ENCODE results near the gene QKI.
A peak's percentile ranks its signal among the peaks of the same experiment; 100 is the strongest.

QKI gene

DNA sequence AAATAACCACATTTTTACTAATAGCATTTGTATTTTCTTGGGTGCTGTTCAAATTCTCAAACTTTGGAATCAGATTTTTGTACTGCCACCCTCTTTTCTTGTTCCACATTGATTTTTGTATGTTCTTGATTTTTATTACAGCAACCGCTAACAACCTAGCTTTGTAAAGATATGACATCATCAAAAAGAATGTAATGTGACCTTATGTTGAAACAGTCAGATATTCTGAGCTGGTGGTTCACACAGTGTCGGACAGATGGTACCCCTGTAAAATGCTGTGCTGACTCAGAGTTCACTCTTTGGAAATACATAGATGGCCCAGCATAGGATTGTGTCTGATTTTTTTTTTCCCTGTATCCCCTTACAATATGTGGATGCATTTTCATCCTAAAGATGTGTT is 118.9 kb downstream of the QKI start:
- DNase-seq (ENCODE audit: low spot score) = peak; percentile 54

DNA sequence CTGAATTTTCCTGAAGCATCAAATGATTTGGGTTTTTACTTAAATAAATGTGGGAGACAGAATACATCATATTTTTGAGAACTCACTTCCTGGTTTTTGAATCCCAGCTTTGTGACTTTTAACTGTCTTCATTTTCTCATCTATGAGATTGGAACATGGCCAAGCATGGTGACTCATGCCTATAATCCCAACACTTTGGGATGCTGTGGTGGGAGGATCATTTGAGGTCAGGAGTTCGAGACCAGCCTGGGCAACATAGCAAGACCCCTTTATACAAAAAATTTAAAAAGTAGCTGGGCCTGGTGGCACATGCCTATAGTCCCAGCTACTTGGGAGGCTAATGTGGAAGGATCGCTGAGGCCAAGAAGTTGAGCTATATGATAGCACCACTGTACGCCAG is 122.3 kb downstream of the QKI start:
- no peak for DNase-seq (ENCODE audit: low spot score)

GRCh38 chr6:163538331-163538730 is 123.8 kb downstream of the QKI start:
- DNase-seq (ENCODE audit: low spot score) = no peak

DNA sequence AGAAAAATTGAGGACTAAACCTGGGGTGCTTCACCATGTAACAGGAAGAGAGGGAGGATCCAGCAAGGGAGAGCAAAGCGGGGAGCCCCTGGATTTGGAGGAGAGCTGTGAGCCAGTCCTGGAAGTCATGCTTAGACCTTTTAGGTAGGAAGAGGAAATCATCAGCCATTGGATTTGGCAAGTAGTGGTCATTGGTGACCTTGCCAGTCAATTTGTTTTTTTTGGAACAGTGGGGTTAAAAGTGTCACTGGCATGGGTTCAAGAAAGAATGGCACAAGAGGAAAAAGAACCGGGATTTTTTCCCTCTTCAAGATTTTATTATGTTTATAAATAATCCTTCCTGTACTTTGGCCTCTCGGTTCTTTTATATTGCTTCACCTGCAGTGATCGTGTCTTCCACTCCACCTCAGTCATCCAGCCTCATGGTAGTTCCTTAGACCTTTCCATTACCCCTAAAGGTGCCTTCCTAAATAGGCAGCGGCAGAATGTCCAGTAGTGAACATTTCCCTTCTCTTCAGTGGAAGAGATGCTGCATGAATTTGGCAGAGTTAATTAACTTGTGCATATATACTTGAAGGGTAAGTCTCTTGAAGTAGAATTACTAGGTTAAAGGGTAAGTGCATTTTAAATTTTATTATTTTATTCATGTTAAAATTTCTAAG is 124.7 kb downstream of the QKI start:
- no peak for DNase-seq (ENCODE audit: low spot score)

GRCh38 chr6:163543321-163543720 is 128.8 kb downstream of the QKI start:
- no peak for DNase-seq (ENCODE audit: low spot score)

DNA sequence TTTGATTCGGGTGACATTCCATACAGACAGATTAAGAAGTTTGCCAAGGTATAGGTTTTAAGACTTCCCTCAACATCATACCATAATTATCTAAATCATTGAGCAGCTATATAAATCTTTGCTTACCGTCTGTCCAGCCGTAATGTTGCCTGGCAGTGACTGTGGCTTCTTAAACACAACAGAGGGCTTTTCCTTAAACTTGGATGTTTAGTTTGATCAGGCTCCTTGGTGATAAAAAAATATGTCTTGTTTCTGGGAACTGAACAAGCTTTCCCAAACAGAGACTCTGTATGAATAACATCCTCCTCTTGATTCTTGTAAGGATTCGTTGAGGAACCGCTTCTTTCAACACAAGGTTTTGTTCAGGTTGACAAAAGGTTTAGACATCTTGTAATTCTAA is 130.9 kb downstream of the QKI start:
- DNase-seq (ENCODE audit: low spot score) = no peak

DNA sequence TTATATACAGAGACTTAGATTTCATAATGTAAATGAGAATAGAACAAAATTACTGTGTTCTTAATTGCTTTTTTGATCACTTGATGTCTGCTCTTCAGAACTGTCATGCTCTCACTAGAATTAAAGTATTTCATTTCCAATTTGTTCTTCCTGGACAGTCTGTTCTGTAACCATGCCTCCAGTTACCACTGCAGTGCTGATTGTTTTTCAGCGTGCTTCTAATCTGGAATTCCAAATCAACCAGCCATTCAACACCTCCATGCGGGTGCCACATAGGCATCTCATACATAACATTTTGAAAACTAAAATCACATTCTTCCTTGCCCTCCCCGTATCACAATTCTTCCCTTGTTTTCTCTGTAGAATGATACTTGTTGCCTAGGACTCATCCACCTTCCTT is 132.8 kb downstream of the QKI start:
- DNase-seq (ENCODE audit: low spot score) = no peak

GRCh38 chr6:163548624-163549023 is 134.1 kb downstream of the QKI start:
- DNase-seq (ENCODE audit: low spot score) = no peak

DNA sequence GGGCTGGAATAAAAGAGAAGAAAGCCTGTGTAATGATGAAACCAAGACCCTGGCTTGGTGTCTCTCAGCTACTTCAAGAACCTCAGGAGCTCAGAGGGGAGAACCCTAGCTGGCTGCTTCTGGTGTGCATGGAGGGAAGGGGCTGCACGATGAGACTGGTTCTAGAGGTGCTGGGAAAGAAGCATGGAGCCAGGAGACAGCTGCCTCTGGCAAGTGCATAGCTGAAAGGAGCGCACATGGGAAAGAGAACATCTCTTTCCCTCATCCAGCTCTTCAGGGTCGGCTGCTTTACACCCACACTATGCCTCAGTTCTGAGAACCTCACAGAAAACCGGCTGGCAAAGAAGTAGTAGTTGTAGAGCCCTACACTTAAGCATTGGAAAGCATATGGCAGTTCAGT is 139.5 kb downstream of the QKI start:
- no peak for DNase-seq (ENCODE audit: low spot score)

GRCh38 chr6:163554663-163555062 is 140.1 kb downstream of the QKI start:
- no peak for DNase-seq (ENCODE audit: low spot score)

GRCh38 chr6:163559661-163560060 is 145.1 kb downstream of the QKI start:
- no peak for DNase-seq (ENCODE audit: low spot score)

GRCh38 chr6:163563318-163563717 is 148.8 kb downstream of the QKI start:
- no peak for DNase-seq (ENCODE audit: low spot score)

DNA sequence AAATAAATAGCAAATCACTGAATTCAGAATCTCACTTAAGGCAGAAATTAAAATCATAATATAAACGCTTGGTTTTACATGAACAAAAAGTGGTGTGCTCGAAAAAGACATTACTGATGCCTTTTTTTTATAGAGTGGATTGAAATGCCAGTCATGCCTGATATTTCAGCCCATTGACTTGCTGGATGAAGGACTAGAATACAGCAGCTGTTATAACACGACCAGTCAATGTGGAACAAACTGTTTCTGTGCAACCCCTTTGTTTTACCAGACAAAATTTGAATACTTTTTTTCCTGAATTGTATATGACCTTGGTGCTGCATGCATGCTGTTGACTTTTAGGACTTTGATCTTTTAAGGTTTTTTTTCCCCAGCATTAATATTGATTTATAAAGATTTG is 150.0 kb downstream of the QKI start:
- no peak for DNase-seq (ENCODE audit: low spot score)

- no peak for DNase-seq (ENCODE audit: low spot score)
These were observed 150.6 kb downstream of the QKI start for GRCh38 chr6:163565140-163565539.

DNA sequence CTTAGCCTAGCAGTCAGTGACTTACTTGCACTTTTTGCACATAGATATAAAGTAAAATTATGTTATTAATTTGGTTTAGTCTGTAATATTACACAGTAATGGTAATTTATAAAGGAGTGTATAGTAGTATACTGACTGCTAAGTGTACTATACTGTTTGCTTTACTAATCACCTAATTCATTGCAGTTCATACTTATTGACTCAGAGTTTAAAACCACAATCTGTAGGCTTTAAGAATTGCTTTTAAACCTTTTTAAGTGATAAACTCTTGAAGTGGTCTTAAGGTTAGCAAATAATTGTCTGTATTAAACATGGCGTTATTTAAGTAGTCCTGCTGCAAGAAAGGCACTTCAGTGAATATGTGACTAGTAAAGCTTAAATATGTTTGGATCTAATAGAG is 151.5 kb downstream of the QKI start:
- no peak for DNase-seq (ENCODE audit: low spot score)

DNA sequence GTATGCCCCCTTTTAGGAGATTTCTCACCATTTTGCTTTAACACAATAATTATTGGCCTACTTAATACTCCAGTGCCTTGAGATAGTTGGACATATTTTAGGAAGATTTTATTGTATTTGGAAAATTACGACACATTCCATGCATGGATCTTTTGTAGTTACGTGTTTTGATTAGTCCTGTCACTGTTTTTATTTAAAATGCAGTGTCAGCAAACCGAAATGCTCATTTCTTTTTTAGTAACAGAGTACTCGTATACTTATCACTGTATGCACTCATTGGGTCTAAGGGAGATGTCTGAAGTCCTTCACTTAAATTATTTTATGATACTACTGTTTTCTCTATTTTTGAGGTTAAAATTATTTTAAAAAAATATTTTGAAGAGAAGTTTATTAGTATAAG is 153.8 kb downstream of the QKI start:
- no peak for DNase-seq (ENCODE audit: low spot score)

GRCh38 chr6:163570579-163571231 is 156.2 kb downstream of the QKI start:
- DNase-seq (ENCODE audit: low spot score) = no peak

- no peak for DNase-seq (ENCODE audit: low spot score)
These were observed 157.2 kb downstream of the QKI start for GRCh38 chr6:163571730-163572129.

GRCh38 chr6:163572612-163573011 is 158.1 kb downstream of the QKI start:
- no peak for DNase-seq (ENCODE audit: low spot score)

DNA sequence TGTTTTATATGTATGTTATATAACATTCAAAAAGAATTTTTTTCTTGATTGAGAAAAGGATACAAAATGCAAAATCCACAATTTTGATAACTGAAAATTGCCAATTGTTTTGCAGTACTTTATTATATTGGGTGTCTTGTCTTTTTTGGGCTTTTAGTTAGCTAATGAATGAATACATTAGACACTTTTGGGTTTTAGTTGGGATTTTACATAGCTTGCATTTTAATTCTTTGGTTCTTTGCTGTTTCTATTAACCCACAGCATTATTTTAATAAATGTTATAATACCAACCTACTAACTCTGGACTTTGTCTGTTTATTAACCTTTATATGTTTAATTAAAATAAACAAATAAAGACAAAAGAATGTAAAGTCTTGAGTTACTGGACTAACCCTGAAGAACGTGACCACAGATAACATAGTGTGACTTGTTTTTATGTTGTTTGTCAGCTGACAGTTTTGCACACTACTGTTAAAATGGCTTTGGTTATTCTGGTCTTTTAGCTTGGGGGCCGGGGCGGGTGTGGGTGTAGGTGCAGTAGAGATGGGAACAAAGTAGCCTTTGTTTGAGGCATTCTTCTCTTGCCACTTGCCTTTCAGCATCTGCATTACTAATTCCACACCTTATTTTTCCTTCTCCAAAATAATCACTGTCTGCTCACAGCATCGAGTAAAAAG is 159.1 kb downstream of the QKI start:
- peak; percentile 81 for DNase-seq (ENCODE audit: low spot score)

DNA sequence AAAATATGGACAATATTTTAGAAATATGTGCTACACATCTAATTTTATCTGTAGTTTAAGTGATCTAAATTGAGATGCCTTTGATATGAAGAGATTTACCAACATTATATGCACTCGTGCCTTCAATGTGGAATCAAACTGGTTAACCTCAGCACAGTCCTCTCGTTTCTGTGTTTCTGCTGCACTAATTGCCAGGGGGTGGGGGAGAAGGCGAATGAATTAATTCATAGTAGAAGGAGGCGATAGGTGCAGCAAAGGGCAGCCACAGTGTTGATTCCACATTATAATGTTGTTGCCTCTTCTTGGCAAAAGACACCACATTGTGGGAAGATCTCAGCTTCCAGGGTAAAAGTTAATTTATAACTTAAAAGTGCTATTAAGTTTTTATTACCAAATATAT is 161.6 kb downstream of the QKI start:
- DNase-seq (ENCODE audit: low spot score) = peak; percentile 25

DNA sequence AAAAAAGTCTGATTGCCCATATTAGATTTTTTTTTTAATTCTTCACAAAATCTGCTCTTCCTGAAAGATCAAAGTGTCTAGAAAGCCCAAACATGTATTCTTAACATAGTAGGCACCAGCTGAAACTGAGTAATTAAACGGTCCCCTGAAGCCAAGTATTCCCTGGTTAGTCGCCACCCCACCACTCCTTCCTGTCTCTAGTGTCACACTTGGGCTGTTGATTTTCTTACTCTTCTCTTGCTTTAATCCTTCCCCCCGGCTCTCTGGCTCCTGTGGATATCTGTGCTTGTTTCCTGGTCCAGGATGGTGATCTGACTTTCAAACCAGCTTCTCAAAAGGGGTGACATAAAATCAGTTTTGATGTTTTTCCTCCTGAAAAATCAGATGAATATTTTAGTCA is 162.9 kb downstream of the QKI start:
- DNase-seq (ENCODE audit: low spot score) = no peak

- peak; percentile 23 for DNase-seq (ENCODE audit: low spot score)
These were observed 164.8 kb downstream of the QKI start for GRCh38 chr6:163579111-163579879.
